ENCODE results near the gene MYO15B. TPM values are rescaled to one million over a fixed set of nuclear protein-coding genes. Genes with fewer than 3 reads are reported as not detected.

Gene MYO15B
- total and polyA plus RNA-seq, 2 donors (not counting 1 experiment from before 2014, with no cell fraction given) = 452 to 1,019 TPM

- Histone ChIP-seq H3K4me3 (ENCODE audit: control extremely low read depth in 1 of 5, extremely low read depth in 1 of 5, insufficient read depth in 1 of 5, low read depth in 2 of 5, low read length in 4 of 5) (no peak overlapping the region), H3K9me3 (ENCODE audit: control extremely low read depth in 1 of 3, control insufficient read depth in 2 of 3, insufficient read depth in 1 of 3, low read length in 2 of 3) (no peaks in the 10 kb centered on the region), H3K4me2 (replicated peaks; ENCODE audit: low read depth, low read length, poor library complexity, severe bottlenecking) (no peak overlapping the region), H4K20me1 (ENCODE audit: control insufficient read depth, insufficient read depth, low read length, poor library complexity, severe bottlenecking) (no peaks in the 10 kb centered on the region), H3K4me1 (ENCODE audit: control insufficient read depth in 2 of 2, insufficient read depth in 2 of 2, low read length in 2 of 2) (no peaks in the 10 kb centered on the region), H3K9ac (ENCODE audit: low read length) (no peak overlapping the region), H2AFZ (ENCODE audit: insufficient read depth, low read depth, low read length, poor library complexity, severe bottlenecking) (no peak overlapping the region), H3K36me3 (replicated peaks in 1 of 2; ENCODE audit: control extremely low read depth in 1 of 2, control insufficient read depth in 1 of 2, extremely low read depth in 1 of 2, insufficient read depth in 2 of 2, low read length in 1 of 2) (peaks cover 1 to 30% of the 10 kb centered on the region in 2 experiments), H3K27ac (ENCODE audit: low read length in 2 of 2) (no peak overlapping the region), H3K27me3 (replicated peaks in 1 of 4; ENCODE audit: control extremely low read depth in 1 of 4, control insufficient read depth in 3 of 4, insufficient read depth in 4 of 4, low read length in 3 of 4) (no peaks in the 10 kb centered on the region), H3K79me2 (ENCODE audit: control insufficient read depth, insufficient read depth, low read length) (no peaks in the 10 kb centered on the region)
- Mint-ChIP-seq H3K9me3 (ENCODE audit: insufficient read depth) (no peaks in the 10 kb centered on the region), H3K27ac (no peak overlapping the region), H3K4me3 (no peak overlapping the region), H3K4me1 (no peaks in the 10 kb centered on the region), H3K27me3 (no peaks in the 10 kb centered on the region)
- intact Hi-C loops (cut with micrococcal nuclease) = no loop called here
- WGBS (ENCODE audit: insufficient coverage) = 88% methylated on average over 23 of the region's 25 CpGs
- POLR2A ChIA-PET = no interaction called here
- no peak for ATAC-seq (ENCODE audit: low read depth)
- TF ChIP-seq CTCF (IDR thresholded peaks at IDR 0.05) (no peak), EZH2 (IDR thresholded peaks at IDR 0.05; ENCODE audit: borderline replicate concordance, insufficient read depth, low read depth, low read length, poor library complexity, severe bottlenecking) (no peak)
- DNase-seq = no peak
- CTCF ChIA-PET = interaction anchor here (1.1 to 1.9 kb wide), 4 partner anchors 9 to 23 kb away, joined by 3 to 8 read pairs (median 5); partner anchors contain the start of gene SMIM5
Observed at GRCh38 chr17:75610103-75610984, 22.7 kb downstream of the MYO15B start.

GRCh38 chr17:75611851-75612429, 24.3 kb downstream of the MYO15B start:
- Histone ChIP-seq H3K79me2 (ENCODE audit: control insufficient read depth, insufficient read depth, low read length) (no peaks in the 10 kb centered on the region), H3K4me1 (ENCODE audit: control insufficient read depth in 2 of 2, insufficient read depth in 2 of 2, low read length in 2 of 2) (no peaks in the 10 kb centered on the region), H3K4me2 (replicated peaks; ENCODE audit: low read depth, low read length, poor library complexity, severe bottlenecking) (no peak overlapping the region), H3K36me3 (replicated peaks in 1 of 2; ENCODE audit: control extremely low read depth in 1 of 2, control insufficient read depth in 1 of 2, extremely low read depth in 1 of 2, insufficient read depth in 2 of 2, low read length in 1 of 2) (peaks cover 1 to 44% of the 10 kb centered on the region in 2 experiments), H3K9ac (ENCODE audit: low read length) (no peak overlapping the region), H4K20me1 (ENCODE audit: control insufficient read depth, insufficient read depth, low read length, poor library complexity, severe bottlenecking) (no peaks in the 10 kb centered on the region), H3K27ac (ENCODE audit: low read length in 2 of 2) (no peak overlapping the region), H3K9me3 (ENCODE audit: control extremely low read depth in 1 of 3, control insufficient read depth in 2 of 3, insufficient read depth in 1 of 3, low read length in 2 of 3) (no peaks in the 10 kb centered on the region), H3K4me3 (ENCODE audit: control extremely low read depth in 1 of 5, extremely low read depth in 1 of 5, insufficient read depth in 1 of 5, low read depth in 2 of 5, low read length in 4 of 5) (no peak overlapping the region), H2AFZ (ENCODE audit: insufficient read depth, low read depth, low read length, poor library complexity, severe bottlenecking) (no peak overlapping the region), H3K27me3 (replicated peaks in 1 of 4; ENCODE audit: control extremely low read depth in 1 of 4, control insufficient read depth in 3 of 4, insufficient read depth in 4 of 4, low read length in 3 of 4) (no peaks in the 10 kb centered on the region)
- no peak for TF ChIP-seq EZH2 (IDR thresholded peaks at IDR 0.05; ENCODE audit: borderline replicate concordance, insufficient read depth, low read depth, low read length, poor library complexity, severe bottlenecking)
- no peak for TF ChIP-seq CTCF (IDR thresholded peaks at IDR 0.05)
- intact Hi-C loops (cut with micrococcal nuclease) = no loop called here
- DNase-seq = no peak
- POLR2A ChIA-PET = no interaction called here
- Mint-ChIP-seq H3K4me1 (no peaks in the 10 kb centered on the region), H3K27ac (no peak overlapping the region), H3K9me3 (ENCODE audit: insufficient read depth) (no peaks in the 10 kb centered on the region), H3K4me3 (no peak overlapping the region), H3K27me3 (no peaks in the 10 kb centered on the region)
- CTCF ChIA-PET = interaction anchor here (0.6 to 1.9 kb wide), 4 partner anchors 10 to 29 kb away, joined by 3 to 8 read pairs (median 6); partner anchors contain the start of gene SMIM5
- ATAC-seq (ENCODE audit: low read depth) = no peak
- WGBS (ENCODE audit: insufficient coverage) = 99% methylated on average over 14 of the region's 20 CpGs
